ENCODE data around the gene FCER1G. TPM values are rescaled to one million over a fixed set of nuclear protein-coding genes. Genes with fewer than 3 reads are reported as not detected.

FCER1G gene
- polyA plus RNA-seq, 1 donor, result 35.9 TPM

- no CpG with 5 or more reads among the region's 12 CpGs for WGBS (ENCODE audit: insufficient coverage, low lambda C conversion rate)
- Histone ChIP-seq H3K4me1 (ENCODE audit: control insufficient read depth, insufficient read depth, low read length) (peaks cover 10% of the 10 kb centered on the region), H3K4me3 (ENCODE audit: low read length) (no peak overlapping the region), H3K27ac (ENCODE audit: low read length) (no peak overlapping the region), H3K36me3 (ENCODE audit: control insufficient read depth, insufficient read depth, low read length) (peaks cover 60% of the 10 kb centered on the region), H3K9me3 (ENCODE audit: control insufficient read depth, low read depth, low read length) (no peaks in the 10 kb centered on the region), H3K27me3 (ENCODE audit: control insufficient read depth, insufficient read depth, low read length) (no peaks in the 10 kb centered on the region)
- DNase-seq, result no peak
These were observed 8.5 kb upstream of the FCER1G start for GRCh38 chr1:161206411-161207140.

GRCh38 chr1:161207173-161207572, 7.9 kb upstream of the FCER1G start:
- no peaks in the 10 kb centered on the region for H3K9me3 ChIP-seq (ENCODE audit: control insufficient read depth, low read depth, low read length)
- H3K27ac ChIP-seq (ENCODE audit: low read length), result no peak overlapping the region
- no peak for DNase-seq
- peaks cover 7% of the 10 kb centered on the region for H3K4me1 ChIP-seq (ENCODE audit: control insufficient read depth, insufficient read depth, low read length)
- peaks cover 66% of the 10 kb centered on the region for H3K36me3 ChIP-seq (ENCODE audit: control insufficient read depth, insufficient read depth, low read length)
- H3K27me3 ChIP-seq (ENCODE audit: control insufficient read depth, insufficient read depth, low read length), result no peaks in the 10 kb centered on the region
- no CpG with 5 or more reads among the region's 8 CpGs for WGBS (ENCODE audit: insufficient coverage, low lambda C conversion rate)
- H3K4me3 ChIP-seq (ENCODE audit: low read length), result no peak overlapping the region

DNA sequence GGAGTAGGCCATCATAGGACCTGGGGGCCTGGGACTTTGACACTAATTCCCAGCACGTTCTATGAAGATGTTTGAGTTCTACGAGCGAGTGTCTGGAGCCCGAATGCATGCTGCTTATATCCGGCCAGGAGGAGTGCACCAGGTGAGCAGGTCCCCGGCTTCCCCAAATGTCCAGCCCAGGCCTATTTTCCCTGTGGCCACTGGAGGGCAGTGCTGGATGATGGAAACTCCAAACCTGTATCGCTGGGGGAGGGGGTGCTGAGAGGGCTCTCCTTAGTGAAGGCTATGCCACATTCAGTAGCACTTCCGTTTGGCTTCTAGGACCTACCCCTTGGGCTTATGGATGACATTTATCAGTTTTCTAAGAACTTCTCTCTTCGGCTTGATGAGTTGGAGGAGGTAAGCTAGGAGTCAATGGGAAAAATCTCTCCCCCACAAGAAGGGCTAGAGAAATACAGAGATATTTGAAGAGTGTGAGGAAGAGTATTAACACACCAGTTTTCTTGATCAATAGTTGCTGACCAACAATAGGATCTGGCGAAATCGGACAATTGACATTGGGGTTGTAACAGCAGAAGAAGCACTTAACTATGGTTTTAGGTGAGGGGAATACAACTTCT, 5.2 kb upstream of the FCER1G start:
- WGBS (ENCODE audit: insufficient coverage, low lambda C conversion rate), result no CpG with 5 or more reads among the region's 11 CpGs
- Histone ChIP-seq H3K4me1 (ENCODE audit: control insufficient read depth, insufficient read depth, low read length) (peaks cover 3% of the 10 kb centered on the region), H3K4me3 (ENCODE audit: low read length) (no peak overlapping the region), H3K36me3 (ENCODE audit: control insufficient read depth, insufficient read depth, low read length) (peaks cover 79% of the 10 kb centered on the region), H3K27ac (ENCODE audit: low read length) (peak overlapping the region; percentile 11), H3K9me3 (ENCODE audit: control insufficient read depth, low read depth, low read length) (no peaks in the 10 kb centered on the region), H3K27me3 (ENCODE audit: control insufficient read depth, insufficient read depth, low read length) (no peaks in the 10 kb centered on the region)
- DNase-seq, result peak in 1 of 2 donors; percentile 69

DNA sequence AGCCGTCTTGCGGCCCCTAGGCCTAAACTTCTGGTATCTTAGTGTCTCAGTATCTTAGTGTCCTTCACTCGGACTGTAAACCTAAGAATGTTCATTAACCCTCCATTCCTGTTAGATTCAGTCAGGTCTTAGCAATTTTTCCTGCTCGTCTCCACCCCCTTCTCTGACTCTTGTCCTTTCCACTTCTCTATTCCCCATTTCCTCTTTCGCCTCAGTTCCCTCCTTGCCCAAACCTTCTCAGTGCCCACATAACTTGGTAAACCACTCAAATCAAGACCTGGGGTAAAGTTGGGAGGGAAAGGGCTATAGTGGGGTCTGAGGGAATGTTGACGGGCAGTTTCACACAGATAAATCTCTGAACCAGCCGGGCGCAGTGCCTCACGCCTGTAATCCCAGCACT, 726 bp upstream of the FCER1G start:
- WGBS (ENCODE audit: insufficient coverage, low lambda C conversion rate), result 92% methylated on average over 3 of the region's 9 CpGs
- Histone ChIP-seq H3K36me3 (ENCODE audit: control insufficient read depth, insufficient read depth, low read length) (peaks cover 57% of the 10 kb centered on the region), H3K4me3 (ENCODE audit: low read length) (no peak overlapping the region), H3K27me3 (ENCODE audit: control insufficient read depth, insufficient read depth, low read length) (no peaks in the 10 kb centered on the region), H3K27ac (ENCODE audit: low read length) (no peak overlapping the region), H3K9me3 (ENCODE audit: control insufficient read depth, low read depth, low read length) (no peaks in the 10 kb centered on the region), H3K4me1 (ENCODE audit: control insufficient read depth, insufficient read depth, low read length) (peaks cover 34% of the 10 kb centered on the region)
- DNase-seq, result no peak

DNA sequence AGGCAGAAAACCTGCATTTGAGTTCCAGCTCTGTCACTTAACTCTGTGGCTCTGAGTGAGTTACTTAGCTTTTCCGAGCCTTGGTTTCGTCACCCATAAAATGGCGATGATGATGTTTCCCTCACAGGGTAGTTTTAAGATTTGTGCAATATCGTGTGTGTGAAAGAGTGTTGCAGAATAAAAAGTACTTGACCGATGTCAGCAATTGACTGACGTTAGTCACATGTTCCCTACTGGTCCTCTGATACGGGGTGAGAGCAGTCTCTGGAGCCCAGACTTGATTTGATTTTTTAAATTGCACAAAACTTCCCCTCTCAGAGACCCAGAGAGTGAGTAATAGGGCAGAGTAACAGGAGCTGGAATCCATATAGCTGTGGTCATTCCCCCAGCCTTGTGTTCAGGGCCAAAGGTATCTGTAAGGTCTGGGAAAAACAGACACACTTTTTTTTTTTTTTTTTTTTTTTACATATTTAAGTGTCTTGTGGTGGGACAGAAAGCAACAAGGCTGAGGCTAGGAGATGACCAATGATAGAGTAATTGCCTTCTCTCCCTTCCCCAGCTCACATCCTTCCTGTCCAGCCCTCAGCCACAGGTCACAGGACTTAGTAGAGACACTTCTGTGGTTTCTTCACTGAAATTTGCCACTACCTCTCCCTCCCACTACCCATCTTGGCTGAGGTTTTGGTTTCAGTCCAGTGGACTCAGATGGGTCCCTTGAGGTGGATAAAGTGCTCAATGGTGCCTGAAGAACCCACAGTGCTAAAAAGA, 2.0 kb downstream of the FCER1G start:
- DNase-seq, result peak in 1 of 2 donors; percentile 68
- H3K27me3 ChIP-seq (ENCODE audit: control insufficient read depth, insufficient read depth, low read length), result no peaks in the 10 kb centered on the region
- peak overlapping the region; percentile 89 for H3K27ac ChIP-seq (ENCODE audit: low read length)
- WGBS (ENCODE audit: insufficient coverage, low lambda C conversion rate), result no CpG with 5 or more reads among the region's 7 CpGs
- peaks cover 29% of the 10 kb centered on the region for H3K36me3 ChIP-seq (ENCODE audit: control insufficient read depth, insufficient read depth, low read length)
- no peaks in the 10 kb centered on the region for H3K9me3 ChIP-seq (ENCODE audit: control insufficient read depth, low read depth, low read length)
- H3K4me3 ChIP-seq (ENCODE audit: low read length), result no peak overlapping the region
- H3K4me1 ChIP-seq (ENCODE audit: control insufficient read depth, insufficient read depth, low read length), result peaks cover 45% of the 10 kb centered on the region

DNA sequence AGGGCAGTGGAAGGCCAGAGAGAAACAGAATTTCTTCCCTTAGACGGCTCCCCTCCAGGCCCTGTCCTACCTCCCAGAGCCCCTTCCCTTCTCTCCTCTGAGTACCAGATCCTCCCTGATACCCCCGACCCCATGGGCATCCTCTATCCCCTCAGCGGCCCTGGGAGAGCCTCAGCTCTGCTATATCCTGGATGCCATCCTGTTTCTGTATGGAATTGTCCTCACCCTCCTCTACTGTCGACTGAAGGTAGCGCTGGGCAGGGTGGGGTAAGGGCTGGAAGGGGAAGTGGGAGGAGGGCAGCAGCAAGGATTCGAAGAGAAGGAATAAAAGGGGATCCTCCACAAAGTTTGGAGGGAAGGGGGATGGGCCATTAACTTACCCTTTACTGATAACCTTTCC, 2.7 kb downstream of the FCER1G start:
- Histone ChIP-seq H3K4me1 (ENCODE audit: control insufficient read depth, insufficient read depth, low read length) (peaks cover 50% of the 10 kb centered on the region), H3K36me3 (ENCODE audit: control insufficient read depth, insufficient read depth, low read length) (peaks cover 22% of the 10 kb centered on the region), H3K27me3 (ENCODE audit: control insufficient read depth, insufficient read depth, low read length) (no peaks in the 10 kb centered on the region), H3K4me3 (ENCODE audit: low read length) (no peak overlapping the region), H3K27ac (ENCODE audit: low read length) (peak overlapping the region; percentile 89), H3K9me3 (ENCODE audit: control insufficient read depth, low read depth, low read length) (no peaks in the 10 kb centered on the region)
- DNase-seq, result no peak
- WGBS (ENCODE audit: insufficient coverage, low lambda C conversion rate), result no CpG with 5 or more reads among the region's 6 CpGs

- Histone ChIP-seq H3K9me3 (ENCODE audit: control insufficient read depth, low read depth, low read length) (no peaks in the 10 kb centered on the region), H3K4me1 (ENCODE audit: control insufficient read depth, insufficient read depth, low read length) (peaks cover 56% of the 10 kb centered on the region), H3K36me3 (ENCODE audit: control insufficient read depth, insufficient read depth, low read length) (peaks cover 16% of the 10 kb centered on the region), H3K4me3 (ENCODE audit: low read length) (no peak overlapping the region), H3K27ac (ENCODE audit: low read length) (peak overlapping the region; percentile 89), H3K27me3 (ENCODE audit: control insufficient read depth, insufficient read depth, low read length) (no peaks in the 10 kb centered on the region)
- no CpG with 5 or more reads among the region's 8 CpGs for WGBS (ENCODE audit: insufficient coverage, low lambda C conversion rate)
- DNase-seq, result peak; percentile 59 to 77
These were observed 3.4 kb downstream of the FCER1G start for GRCh38 chr1:161218301-161219077.

DNA sequence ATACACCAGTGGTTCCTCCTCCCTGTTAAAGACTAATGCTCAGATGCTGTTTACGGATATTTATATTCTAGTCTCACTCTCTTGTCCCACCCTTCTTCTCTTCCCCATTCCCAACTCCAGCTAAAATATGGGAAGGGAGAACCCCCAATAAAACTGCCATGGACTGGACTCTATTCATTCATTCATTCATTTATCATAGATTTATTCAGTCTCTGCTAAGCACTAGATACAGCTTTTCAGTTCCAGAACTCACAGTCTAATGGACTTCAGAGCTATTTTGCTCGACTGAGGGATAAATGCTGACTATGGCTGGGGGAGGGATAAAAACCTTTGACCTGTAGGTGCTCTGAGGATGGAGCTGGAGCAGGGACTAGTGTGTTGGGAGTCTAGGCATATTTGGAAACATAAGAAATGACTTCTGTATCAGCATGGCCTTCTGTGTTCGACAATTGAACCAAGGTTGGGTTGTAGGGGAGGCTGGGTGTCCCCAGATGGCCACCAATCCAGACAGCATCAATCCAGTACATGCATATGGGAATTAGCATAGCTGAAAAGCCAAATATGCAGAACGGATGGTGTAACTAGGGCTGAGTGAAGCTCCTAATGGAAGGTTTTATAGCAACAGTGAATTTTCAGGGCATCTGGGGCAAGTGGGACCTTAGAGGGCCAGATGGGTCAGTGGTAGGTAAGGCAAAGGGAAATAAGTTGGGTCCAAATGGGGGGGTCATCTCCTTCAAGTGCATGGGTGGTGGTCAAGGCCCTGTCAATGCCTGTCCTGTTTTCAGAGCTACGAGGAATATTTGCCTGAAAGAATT, 4.2 kb downstream of the FCER1G start:
- H3K27me3 ChIP-seq (ENCODE audit: control insufficient read depth, insufficient read depth, low read length), result no peaks in the 10 kb centered on the region
- WGBS (ENCODE audit: insufficient coverage, low lambda C conversion rate), result no CpG with 5 or more reads among the region's 5 CpGs
- peak in 1 of 2 donors; percentile 65 for DNase-seq
- no peaks in the 10 kb centered on the region for H3K9me3 ChIP-seq (ENCODE audit: control insufficient read depth, low read depth, low read length)
- peaks cover 64% of the 10 kb centered on the region for H3K4me1 ChIP-seq (ENCODE audit: control insufficient read depth, insufficient read depth, low read length)
- peaks cover 8% of the 10 kb centered on the region for H3K36me3 ChIP-seq (ENCODE audit: control insufficient read depth, insufficient read depth, low read length)
- H3K4me3 ChIP-seq (ENCODE audit: low read length), result no peak overlapping the region
- H3K27ac ChIP-seq (ENCODE audit: low read length), result peak overlapping the region; percentile 89

GRCh38 chr1:161220002-161220401, 4.9 kb downstream of the FCER1G start:
- Histone ChIP-seq H3K27ac (ENCODE audit: low read length) (peak overlapping the region; percentile 89), H3K4me1 (ENCODE audit: control insufficient read depth, insufficient read depth, low read length) (peaks cover 69% of the 10 kb centered on the region)
- no CpG with 5 or more reads among the region's 5 CpGs for WGBS (ENCODE audit: insufficient coverage, low lambda C conversion rate)

More at GRCh38 chr1:161220002-161220401, 4.9 kb downstream of the FCER1G start:
- DNase-seq, result no peak
- Histone ChIP-seq H3K4me3 (ENCODE audit: low read length) (no peak overlapping the region), H3K27me3 (ENCODE audit: control insufficient read depth, insufficient read depth, low read length) (no peaks in the 10 kb centered on the region), H3K9me3 (ENCODE audit: control insufficient read depth, low read depth, low read length) (no peaks in the 10 kb centered on the region), H3K36me3 (ENCODE audit: control insufficient read depth, insufficient read depth, low read length) (peaks cover 4% of the 10 kb centered on the region)
